C4-2B (cell line): ENCODE measurements around the gene TNC.

Experiments
- H3K27ac ChIP-seq: fragments of 450-650 bp; 2 replicates; pipeline ENCODE4 v1.5.1; 2017
- CTCF ChIP-seq: fragments of 450-650 bp; conservative IDR thresholded peaks from 2 replicates; pipeline ENCODE4 v1.5.1; 2017; ENCODE audit warnings: mild to moderate bottlenecking
- ZFX ChIP-seq: fragments of 450-650 bp; IDR thresholded peaks from 2 replicates; pipeline ENCODE4 v1.6.1; 2017

TNC gene

GRCh38 chr9:114998326-114998725, 119.6 kb downstream of the TNC start:
- H3K27ac ChIP-seq, result no peak overlapping the region
- TF ChIP-seq ZFX (no peak), CTCF (no peak)

- peak overlapping the region; percentile 69 for H3K27ac ChIP-seq
- TF ChIP-seq CTCF, result no peak
- no peak for TF ChIP-seq ZFX
Observed at GRCh38 chr9:114995681-114996221, 122.2 kb downstream of the TNC start.

GRCh38 chr9:114994768-114995167, 123.2 kb downstream of the TNC start:
- H3K27ac ChIP-seq, result no peak overlapping the region
- TF ChIP-seq ZFX, result no peak
- TF ChIP-seq CTCF, result no peak

- H3K27ac ChIP-seq, result no peak overlapping the region
- TF ChIP-seq ZFX (no peak), CTCF (no peak)
Observed at GRCh38 chr9:114991861-114992260, 126.1 kb downstream of the TNC start.

GRCh38 chr9:114990901-114991300, 127.1 kb downstream of the TNC start:
- no peak overlapping the region for H3K27ac ChIP-seq
- TF ChIP-seq CTCF (no peak), ZFX (no peak)

GRCh38 chr9:114989600-114990410, 128.2 kb downstream of the TNC start:
- H3K27ac ChIP-seq, result no peak overlapping the region
- TF ChIP-seq ZFX (no peak), CTCF (no peak)

- TF ChIP-seq CTCF, result no peak
- TF ChIP-seq ZFX, result no peak
- no peak overlapping the region for H3K27ac ChIP-seq
Observed at GRCh38 chr9:114988962-114989599, 128.9 kb downstream of the TNC start.
